ENCODE measurements around the gene STAG2. TPM values are rescaled to one million over a fixed set of nuclear protein-coding genes. Genes with fewer than 3 reads are reported as not detected.

Gene STAG2
- total RNA-seq, 1 donor from 2014 or later = 103 TPM

- intact Hi-C loops (cut with micrococcal nuclease) = loop anchor here (1.0 to 5.0 kb wide), 3 partner anchors 85 to 275 kb away; no protein-coding TSS in a partner anchor
- Mint-ChIP-seq H3K27ac (peak overlapping the region; percentile 98), H3K4me1 (peaks cover 21% of the 10 kb centered on the region), H3K4me3 (peak overlapping the region; percentile 84), H3K9me3 (no peaks in the 10 kb centered on the region), H3K36me3 (ENCODE audit: low read depth) (peaks cover 11% of the 10 kb centered on the region), H3K27me3 (no peaks in the 10 kb centered on the region)
- no peak for DNase-seq
These were observed 531 bp downstream of the STAG2 start for GRCh38 chrX:123962006-123962467.

GRCh38 chrX:123962794-123963373, 1.4 kb downstream of the STAG2 start:
- no peaks in the 10 kb centered on the region for H3K9me3 Mint-ChIP-seq
- DNase-seq = peak; percentile 93
- H3K27ac Mint-ChIP-seq = peak overlapping the region; percentile 98
- H3K4me1 Mint-ChIP-seq = peaks cover 22% of the 10 kb centered on the region
- H3K27me3 Mint-ChIP-seq = no peaks in the 10 kb centered on the region
- intact Hi-C loops (cut with micrococcal nuclease) = loop anchor here (1.0 to 5.0 kb wide), 6 partner anchors 9 to 274 kb away; no protein-coding TSS in a partner anchor
- H3K4me3 Mint-ChIP-seq = peak overlapping the region; percentile 84
- H3K36me3 Mint-ChIP-seq (ENCODE audit: low read depth) = peaks cover 13% of the 10 kb centered on the region

GRCh38 chrX:123964156-123964834, 2.8 kb downstream of the STAG2 start:
- peaks cover 18% of the 10 kb centered on the region for H3K36me3 Mint-ChIP-seq (ENCODE audit: low read depth)
- H3K4me3 Mint-ChIP-seq = peak overlapping the region; percentile 84
- H3K27ac Mint-ChIP-seq = peak overlapping the region; percentile 98
- peaks cover 22% of the 10 kb centered on the region for H3K4me1 Mint-ChIP-seq
- H3K27me3 Mint-ChIP-seq = no peaks in the 10 kb centered on the region
- DNase-seq = no peak
- intact Hi-C loops (cut with micrococcal nuclease) = loop anchor here (5.0 kb wide), 2 partner anchors 87 to 273 kb away; no protein-coding TSS in a partner anchor
- H3K9me3 Mint-ChIP-seq = no peaks in the 10 kb centered on the region

- no peak for DNase-seq
- Mint-ChIP-seq H3K27ac (no peak overlapping the region), H3K27me3 (no peaks in the 10 kb centered on the region), H3K4me3 (peak overlapping the region; percentile 23), H3K4me1 (peaks cover 29% of the 10 kb centered on the region), H3K9me3 (no peaks in the 10 kb centered on the region), H3K36me3 (ENCODE audit: low read depth) (peaks cover 21% of the 10 kb centered on the region)
- intact Hi-C loops (cut with micrococcal nuclease) = no loop called here
These were observed 4.2 kb downstream of the STAG2 start for GRCh38 chrX:123965712-123966111.

GRCh38 chrX:123967497-123967896, 6.0 kb downstream of the STAG2 start:
- H3K27me3 Mint-ChIP-seq = no peaks in the 10 kb centered on the region
- H3K9me3 Mint-ChIP-seq = no peaks in the 10 kb centered on the region
- H3K27ac Mint-ChIP-seq = no peak overlapping the region
- peaks cover 37% of the 10 kb centered on the region for H3K4me1 Mint-ChIP-seq
- H3K36me3 Mint-ChIP-seq (ENCODE audit: low read depth) = peaks cover 24% of the 10 kb centered on the region
- no peak overlapping the region for H3K4me3 Mint-ChIP-seq
- no peak for DNase-seq
- intact Hi-C loops (cut with micrococcal nuclease) = no loop called here

GRCh38 chrX:123968383-123969050, 7.0 kb downstream of the STAG2 start:
- H3K36me3 Mint-ChIP-seq (ENCODE audit: low read depth) = peaks cover 20% of the 10 kb centered on the region
- no peak overlapping the region for H3K27ac Mint-ChIP-seq
- H3K4me3 Mint-ChIP-seq = no peak overlapping the region
- H3K27me3 Mint-ChIP-seq = no peaks in the 10 kb centered on the region
- intact Hi-C loops (cut with micrococcal nuclease) = no loop called here
- DNase-seq = no peak
- H3K4me1 Mint-ChIP-seq = peaks cover 33% of the 10 kb centered on the region
- H3K9me3 Mint-ChIP-seq = no peaks in the 10 kb centered on the region

- Mint-ChIP-seq H3K4me3 (peak overlapping the region; percentile 24), H3K4me1 (peaks cover 23% of the 10 kb centered on the region), H3K9me3 (no peaks in the 10 kb centered on the region), H3K27ac (peak overlapping the region; percentile 45), H3K36me3 (ENCODE audit: low read depth) (peaks cover 13% of the 10 kb centered on the region), H3K27me3 (no peaks in the 10 kb centered on the region)
- intact Hi-C loops (cut with micrococcal nuclease) = loop anchor here (1.0 kb wide), 1 partner anchor 9 kb away; no protein-coding TSS in a partner anchor
- no peak for DNase-seq
These were observed 10.5 kb downstream of the STAG2 start for GRCh38 chrX:123971982-123972381.

- H3K27me3 Mint-ChIP-seq = no peaks in the 10 kb centered on the region
- H3K4me3 Mint-ChIP-seq = no peak overlapping the region
- no peak overlapping the region for H3K27ac Mint-ChIP-seq
- intact Hi-C loops (cut with micrococcal nuclease) = no loop called here
- H3K36me3 Mint-ChIP-seq (ENCODE audit: low read depth) = peaks cover 9% of the 10 kb centered on the region
- no peaks in the 10 kb centered on the region for H3K9me3 Mint-ChIP-seq
- H3K4me1 Mint-ChIP-seq = peaks cover 21% of the 10 kb centered on the region
- no peak for DNase-seq
These were observed 12.4 kb downstream of the STAG2 start for GRCh38 chrX:123973921-123974320.

- no peaks in the 10 kb centered on the region for H3K9me3 Mint-ChIP-seq
- intact Hi-C loops (cut with micrococcal nuclease) = no loop called here
- no peak overlapping the region for H3K27ac Mint-ChIP-seq
- DNase-seq = no peak
- H3K36me3 Mint-ChIP-seq (ENCODE audit: low read depth) = peaks cover 5% of the 10 kb centered on the region
- H3K4me1 Mint-ChIP-seq = peaks cover 27% of the 10 kb centered on the region
- no peaks in the 10 kb centered on the region for H3K27me3 Mint-ChIP-seq
- H3K4me3 Mint-ChIP-seq = no peak overlapping the region
These were observed 13.7 kb downstream of the STAG2 start for GRCh38 chrX:123975180-123975579.

GRCh38 chrX:123976706-123977316, 15.3 kb downstream of the STAG2 start:
- Mint-ChIP-seq H3K27me3 (no peaks in the 10 kb centered on the region), H3K4me1 (peaks cover 19% of the 10 kb centered on the region), H3K27ac (peak overlapping the region; percentile 58), H3K4me3 (peak overlapping the region; percentile 41), H3K36me3 (ENCODE audit: low read depth) (peaks cover 3% of the 10 kb centered on the region), H3K9me3 (no peaks in the 10 kb centered on the region)
- intact Hi-C loops (cut with micrococcal nuclease) = loop anchor here (1.0 kb wide), 1 partner anchor 17 kb away; no protein-coding TSS in a partner anchor
- no peak for DNase-seq

DNA sequence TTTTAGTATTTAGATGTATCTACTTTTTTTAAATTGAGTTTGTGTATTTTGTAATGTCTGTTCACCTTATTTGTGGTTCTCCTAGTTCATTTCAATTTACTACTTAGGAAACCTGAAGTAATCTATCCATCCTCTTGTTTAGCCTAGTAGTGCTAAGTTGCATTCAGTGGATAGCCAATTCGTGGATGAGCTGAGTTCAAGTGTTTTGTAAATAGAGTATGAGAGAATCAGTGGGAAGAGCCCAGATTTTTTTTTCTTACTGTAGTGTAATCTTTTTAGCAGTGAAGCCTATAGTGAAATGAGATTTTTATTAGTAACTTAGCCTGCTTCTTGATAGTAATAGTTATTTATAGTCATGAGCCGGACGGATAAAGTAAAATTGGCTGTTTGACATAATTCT, 21.7 kb downstream of the STAG2 start:
- Mint-ChIP-seq H3K27ac (no peak overlapping the region), H3K9me3 (no peaks in the 10 kb centered on the region), H3K27me3 (no peaks in the 10 kb centered on the region), H3K36me3 (ENCODE audit: low read depth) (peaks cover 2% of the 10 kb centered on the region), H3K4me1 (peaks cover 21% of the 10 kb centered on the region), H3K4me3 (no peak overlapping the region)
- no peak for DNase-seq
- intact Hi-C loops (cut with micrococcal nuclease) = no loop called here

- Mint-ChIP-seq H3K9me3 (no peaks in the 10 kb centered on the region), H3K27ac (no peak overlapping the region), H3K36me3 (ENCODE audit: low read depth) (peaks cover 2% of the 10 kb centered on the region), H3K4me3 (no peak overlapping the region), H3K4me1 (peaks cover 29% of the 10 kb centered on the region), H3K27me3 (no peaks in the 10 kb centered on the region)
- DNase-seq = no peak
- intact Hi-C loops (cut with micrococcal nuclease) = no loop called here
These were observed 24.9 kb downstream of the STAG2 start for GRCh38 chrX:123986377-123986776.

DNA sequence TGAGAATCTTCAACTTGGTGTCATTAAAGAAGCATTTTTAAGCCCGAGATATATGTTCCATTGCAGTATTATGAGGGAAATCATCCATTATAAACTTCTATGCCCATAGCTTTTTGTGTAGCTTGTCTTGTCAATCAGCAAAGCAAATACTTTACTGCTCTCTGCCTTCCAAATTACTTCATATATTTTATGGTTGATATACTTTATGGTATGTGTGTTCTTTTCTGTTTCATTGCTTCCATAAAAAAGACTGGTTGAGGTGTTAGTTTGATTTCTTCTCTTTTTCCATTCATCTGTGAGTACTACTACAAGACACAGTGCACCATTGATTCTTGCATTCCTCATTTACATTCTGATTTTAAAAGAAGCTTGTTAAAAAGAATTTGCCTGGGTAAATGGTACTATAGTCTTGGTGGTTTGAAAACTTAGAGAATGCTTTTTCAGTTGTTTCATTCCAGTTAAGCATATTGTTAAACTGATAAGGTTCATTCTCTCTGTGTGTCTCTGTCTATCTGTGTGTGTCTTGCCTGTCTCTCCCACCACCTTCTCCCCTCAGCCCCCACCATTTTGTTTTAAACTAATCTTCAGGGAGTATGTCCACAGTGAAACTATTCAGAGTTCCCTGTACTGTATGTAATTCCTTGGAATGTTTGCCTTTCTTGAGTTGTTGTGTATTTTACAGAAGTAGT, 27.1 kb downstream of the STAG2 start:
- intact Hi-C loops (cut with micrococcal nuclease) = no loop called here
- Mint-ChIP-seq H3K36me3 (ENCODE audit: low read depth) (peaks cover 4% of the 10 kb centered on the region), H3K27ac (peak overlapping the region; percentile 53), H3K9me3 (no peaks in the 10 kb centered on the region), H3K4me3 (no peak overlapping the region), H3K27me3 (no peaks in the 10 kb centered on the region), H3K4me1 (peaks cover 26% of the 10 kb centered on the region)
- DNase-seq = no peak

All from activated CD4-positive, alpha-beta T cell treated with anti-CD3 and anti-CD28 coated beads, Interleukin-2, amount 10 ng/mL, durations not matched to agents 24 days and 14 days (primary cell).